Measurements from ENCODE around the gene SPEM3. TPM values are rescaled to one million over a fixed set of nuclear protein-coding genes. Genes with fewer than 3 reads are reported as not detected.

SPEM3 gene
- total and polyA plus RNA-seq, 2 donors (not counting 3 experiments of a cell fraction or from before 2014, with no cell fraction given) = not detected

- intact Hi-C loops (cut with micrococcal nuclease) (no loop called here), dilution Hi-C loops (cut with MboI; ENCODE audit: extremely low pct_ligation_motif_present, low sequenced_read_pairs) (no loop called here)
- TF ChIP-seq MYC (IDR thresholded peaks at IDR 0.05; ENCODE audit: low read depth, low read length) (no peak), FOS (IDR thresholded peaks at IDR 0.05; ENCODE audit: borderline replicate concordance, insufficient read depth, low read length) (no peak), POLR2A (IDR thresholded peaks at IDR 0.05; ENCODE audit: low read depth, low read length) (no peak), POLR2AphosphoS5 (IDR thresholded peaks at IDR 0.05; ENCODE audit: insufficient read depth, low read depth, low read length) (no peak), GATA2 (IDR thresholded peaks at IDR 0.05; ENCODE audit: insufficient read depth, insufficient read length, low read depth, low read length) (no peak), MAX (IDR thresholded peaks at IDR 0.05; ENCODE audit: insufficient read depth, insufficient read length) (no peak), CTCF (IDR thresholded peaks at IDR 0.05; ENCODE audit: extremely low read depth in 1 of 2, insufficient read depth in 1 of 2, low read depth in 1 of 2, low read length in 2 of 2) (no peak), JUN (IDR thresholded peaks at IDR 0.05; ENCODE audit: borderline replicate concordance, insufficient read depth, insufficient read length, low read depth) (no peak), EZH2 (IDR thresholded peaks at IDR 0.05; ENCODE audit: borderline replicate concordance, low read depth, low read length, severe bottlenecking) (no peak)
- H3K27ac ChIP-seq (ENCODE audit: insufficient read depth, low read depth, low read length) = no peak overlapping the region
- no peaks in the 10 kb centered on the region for H3K9me3 ChIP-seq (replicated peaks; ENCODE audit: control insufficient read depth, insufficient read depth, low read length)
- no peak overlapping the region for H3K9ac ChIP-seq (replicated peaks; ENCODE audit: extremely low read depth, insufficient read depth, low read length)
- H3K4me2 ChIP-seq (ENCODE audit: insufficient read depth, low read length) = no peak overlapping the region
- H3K4me3 ChIP-seq (replicated peaks in 1 of 3; ENCODE audit: insufficient read depth in 1 of 3, low read depth in 1 of 3, low read length in 3 of 3) = no peak overlapping the region
- ChIA-PET CTCF (interaction anchor here (1.0 to 3.3 kb wide), 2 partner anchors 11 to 29 kb away, joined by 3 to 11 read pairs; no protein-coding TSS in a partner anchor), POLR2A (no interaction called here)
- H4K20me1 ChIP-seq (replicated peaks; ENCODE audit: control insufficient read depth, extremely low read depth, insufficient read depth, low read length) = no peaks in the 10 kb centered on the region
- H3K79me2 ChIP-seq (ENCODE audit: control insufficient read depth, insufficient read depth, low read length) = peaks cover 11% of the 10 kb centered on the region
- no TSS peak for BruUV-seq (replicated peaks)
- H3K36me3 ChIP-seq (ENCODE audit: control insufficient read depth in 2 of 2, extremely low read depth in 1 of 2, insufficient read depth in 2 of 2, low read length in 2 of 2) = peaks cover 0 to 16% of the 10 kb centered on the region in 2 experiments
- no peak overlapping the region for H2AFZ ChIP-seq (ENCODE audit: low read depth, low read length)
- H3K27me3 ChIP-seq (ENCODE audit: control insufficient read depth in 2 of 2, insufficient read depth in 2 of 2, low read length in 2 of 2) = no peaks in the 10 kb centered on the region
- H3K9me1 ChIP-seq (replicated peaks; ENCODE audit: control insufficient read depth, extremely low read depth, insufficient read depth, low read length) = no peaks in the 10 kb centered on the region
- DNase-seq (ENCODE audit: low read depth, low spot score) = no peak
- H3K4me1 ChIP-seq (ENCODE audit: control insufficient read depth, extremely low read depth, insufficient read depth, low read length) = no peaks in the 10 kb centered on the region
- FAIRE-seq = no peak
Measured at GRCh38 chr17:7465597-7466275, 37.1 kb downstream of the SPEM3 start.

All from endothelial cell of umbilical vein (primary cell).